ENCODE measurements around the gene PDXP. TPM values are rescaled to one million over a fixed set of nuclear protein-coding genes. Genes with fewer than 3 reads are reported as not detected.

Gene PDXP
- total RNA-seq, 1 experiment from 2014 or later: 42.7 TPM

DNA sequence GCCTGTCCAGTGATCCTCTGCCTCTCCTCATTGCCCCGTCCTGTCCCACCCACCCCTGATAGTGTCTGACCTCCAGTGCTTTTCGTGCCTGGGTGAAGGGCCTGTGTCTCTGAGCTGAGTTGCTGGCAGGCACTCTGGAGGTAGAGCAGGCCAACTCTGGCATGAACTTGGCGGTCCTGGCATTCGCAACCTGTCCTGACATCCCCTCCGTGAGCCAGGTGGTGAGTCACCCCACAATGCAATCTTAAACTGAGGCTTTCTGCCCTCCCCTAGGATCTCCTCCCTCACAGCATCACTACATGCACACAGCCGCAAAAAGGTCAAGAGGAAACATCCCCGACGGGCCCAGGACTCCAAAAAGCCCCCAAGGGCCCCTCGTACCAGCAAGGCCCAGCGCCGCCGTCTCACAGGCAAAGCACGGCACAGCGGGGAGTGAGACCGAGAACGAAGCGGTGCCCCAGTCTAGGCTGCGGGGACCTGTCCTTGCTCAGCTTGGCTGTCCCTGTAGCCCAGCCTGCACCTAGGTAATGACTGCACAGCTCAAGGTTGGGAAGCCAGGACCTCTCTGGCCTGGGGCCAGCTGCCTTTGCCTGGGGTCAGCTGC lies 32.5 kb downstream of the PDXP start:
- ChIA-PET CTCF (no interaction called here), RAD21 (ENCODE audit: low non-redundant PET in 1 of 2, low total read pairs in 2 of 2, uncharacterized antibody in 2 of 2, unreplicated experiment in 2 of 2) (no interaction called here), POLR2A (no interaction called here)
- intact Hi-C loops (cut with micrococcal nuclease): no loop called here
- Histone ChIP-seq H3K27ac (ENCODE audit: low read depth, low read length) (no peak overlapping the region), H3K9me3 (ENCODE audit: control insufficient read depth in 1 of 2, insufficient read depth in 1 of 2, low read depth in 1 of 2, low read length in 2 of 2) (no peaks in the 10 kb centered on the region), H3K4me3 (replicated peaks in 1 of 2; ENCODE audit: low read depth in 1 of 2, low read length in 2 of 2) (no peak overlapping the region), H3K4me2 (ENCODE audit: low read length) (no peak overlapping the region), H4K20me1 (ENCODE audit: insufficient read depth) (peaks cover 4% of the 10 kb centered on the region; the same call in 1 of the 2 replicates), H3K79me2 (ENCODE audit: insufficient read depth, low read length) (peaks cover 28% of the 10 kb centered on the region), H2AFZ (ENCODE audit: low read depth, low read length, poor library complexity, severe bottlenecking) (no peak overlapping the region), H3K4me1 (ENCODE audit: control insufficient read depth in 1 of 2, insufficient read depth in 2 of 2, low read length in 2 of 2) (peaks cover 23 to 34% of the 10 kb centered on the region in 2 experiments), H3K9me2 (ENCODE audit: insufficient read depth) (no peaks in the 10 kb centered on the region), H3K27me3 (ENCODE audit: insufficient read depth, low read length) (no peaks in the 10 kb centered on the region), H3K9ac (ENCODE audit: low read length) (no peak overlapping the region), H3K36me3 (ENCODE audit: control insufficient read depth in 1 of 2, insufficient read depth in 2 of 2, low read length in 2 of 2) (peaks cover 10 to 40% of the 10 kb centered on the region in 2 experiments; a peak in 3 of 4 replicates)
- TF ChIP-seq CBX3 (IDR thresholded peaks at IDR 0.05; ENCODE audit: low read depth): no peak
- no peak for DNase-seq (ENCODE audit: low read depth, low spot score)
- no peak for ATAC-seq
- BruUV-seq (replicated peaks): no TSS peak

DNA sequence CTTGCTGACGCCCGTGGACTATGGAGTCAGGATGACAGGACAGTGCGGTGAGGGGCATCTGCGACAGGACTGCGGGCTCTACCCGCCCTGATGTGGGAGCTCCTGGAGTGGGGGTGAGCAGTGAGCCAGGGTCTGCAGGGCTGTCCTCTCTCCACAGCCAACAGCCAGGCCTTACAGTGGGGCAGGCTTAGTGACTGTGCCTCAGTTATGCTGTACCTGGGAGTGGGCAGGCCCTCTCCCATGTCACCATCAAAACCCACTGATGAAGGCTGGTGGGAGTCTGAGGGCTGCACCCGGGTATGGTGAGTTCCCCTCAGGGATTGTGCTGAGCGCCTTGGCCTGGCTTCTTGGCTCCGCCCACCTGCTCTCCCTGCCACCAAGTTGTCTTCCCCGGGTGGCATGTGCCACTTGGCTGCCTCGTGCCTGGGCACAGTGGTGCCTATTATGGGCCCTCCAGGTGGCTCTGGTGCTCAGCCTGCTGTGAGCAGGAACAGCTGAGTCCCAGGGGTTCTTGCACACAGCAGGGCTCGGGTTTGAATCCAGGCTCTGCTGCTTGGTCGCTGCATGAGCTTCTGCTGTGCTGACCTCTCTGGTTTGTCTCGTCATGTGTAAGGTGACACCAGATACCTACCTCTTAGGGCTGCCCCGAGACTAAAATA lies 34.2 kb downstream of the PDXP start:
- Histone ChIP-seq H3K27ac (ENCODE audit: low read depth, low read length) (no peak overlapping the region), H3K79me2 (ENCODE audit: insufficient read depth, low read length) (peaks cover 15% of the 10 kb centered on the region; the same call in 1 of the 2 replicates), H3K27me3 (ENCODE audit: insufficient read depth, low read length) (no peaks in the 10 kb centered on the region), H4K20me1 (ENCODE audit: insufficient read depth) (peaks cover 4% of the 10 kb centered on the region; the same call in 1 of the 2 replicates), H3K4me2 (ENCODE audit: low read length) (no peak overlapping the region), H3K4me1 (ENCODE audit: control insufficient read depth in 1 of 2, insufficient read depth in 2 of 2, low read length in 2 of 2) (peaks cover 24 to 43% of the 10 kb centered on the region in 2 experiments), H3K36me3 (ENCODE audit: control insufficient read depth in 1 of 2, insufficient read depth in 2 of 2, low read length in 2 of 2) (peaks cover 10 to 40% of the 10 kb centered on the region in 2 experiments; a peak in 3 of 4 replicates), H3K9me3 (ENCODE audit: control insufficient read depth in 1 of 2, insufficient read depth in 1 of 2, low read depth in 1 of 2, low read length in 2 of 2) (no peaks in the 10 kb centered on the region), H3K4me3 (replicated peaks in 1 of 2; ENCODE audit: low read depth in 1 of 2, low read length in 2 of 2) (no peak overlapping the region), H3K9ac (ENCODE audit: low read length) (no peak overlapping the region), H2AFZ (ENCODE audit: low read depth, low read length, poor library complexity, severe bottlenecking) (no peak overlapping the region), H3K9me2 (ENCODE audit: insufficient read depth) (no peaks in the 10 kb centered on the region)
- intact Hi-C loops (cut with micrococcal nuclease): no loop called here
- POLR2A ChIA-PET: no interaction called here
- no peak for TF ChIP-seq POLR2A (IDR thresholded peaks at IDR 0.05; ENCODE audit: borderline replicate concordance, extremely low read depth, insufficient read depth, insufficient read length)
- no peak for TF ChIP-seq ZFX (IDR thresholded peaks at IDR 0.05)
- no peak for TF ChIP-seq ZNF274 (IDR thresholded peaks at IDR 0.05; ENCODE audit: low read depth, low read length)
- no peak for TF ChIP-seq ZBTB33 (IDR thresholded peaks at IDR 0.05; ENCODE audit: extremely low read depth, insufficient replicate concordance, low read length)
- no peak for TF ChIP-seq JUND (IDR thresholded peaks at IDR 0.05)
- TF ChIP-seq FOSL1 (IDR thresholded peaks at IDR 0.05; ENCODE audit: low read depth): no peak
- no peak for TF ChIP-seq SIN3A (IDR thresholded peaks at IDR 0.05; ENCODE audit: low read depth)
- no peak for TF ChIP-seq EGR1 (IDR thresholded peaks at IDR 0.05; ENCODE audit: low read depth)
- TF ChIP-seq, protein P1, sequence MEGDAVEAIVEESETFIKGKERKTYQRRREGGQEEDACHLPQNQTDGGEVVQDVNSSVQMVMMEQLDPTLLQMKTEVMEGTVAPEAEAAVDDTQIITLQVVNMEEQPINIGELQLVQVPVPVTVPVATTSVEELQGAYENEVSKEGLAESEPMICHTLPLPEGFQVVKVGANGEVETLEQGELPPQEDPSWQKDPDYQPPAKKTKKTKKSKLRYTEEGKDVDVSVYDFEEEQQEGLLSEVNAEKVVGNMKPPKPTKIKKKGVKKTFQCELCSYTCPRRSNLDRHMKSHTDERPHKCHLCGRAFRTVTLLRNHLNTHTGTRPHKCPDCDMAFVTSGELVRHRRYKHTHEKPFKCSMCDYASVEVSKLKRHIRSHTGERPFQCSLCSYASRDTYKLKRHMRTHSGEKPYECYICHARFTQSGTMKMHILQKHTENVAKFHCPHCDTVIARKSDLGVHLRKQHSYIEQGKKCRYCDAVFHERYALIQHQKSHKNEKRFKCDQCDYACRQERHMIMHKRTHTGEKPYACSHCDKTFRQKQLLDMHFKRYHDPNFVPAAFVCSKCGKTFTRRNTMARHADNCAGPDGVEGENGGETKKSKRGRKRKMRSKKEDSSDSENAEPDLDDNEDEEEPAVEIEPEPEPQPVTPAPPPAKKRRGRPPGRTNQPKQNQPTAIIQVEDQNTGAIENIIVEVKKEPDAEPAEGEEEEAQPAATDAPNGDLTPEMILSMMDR (IDR thresholded peaks at IDR 0.05 in 2 of 3, conservative IDR thresholded peaks at IDR 0.05 in 1 of 3; ENCODE audit: borderline replicate concordance in 1 of 3, insufficient read depth in 1 of 3, low read depth in 2 of 3, low read length in 2 of 3): no peak
- TF ChIP-seq EZH2phosphoT487 (IDR thresholded peaks at IDR 0.05; ENCODE audit: borderline replicate concordance): no peak
- TF ChIP-seq SRF (IDR thresholded peaks at IDR 0.05; ENCODE audit: low read depth): no peak
- no peak for TF ChIP-seq SP1 (IDR thresholded peaks at IDR 0.05; ENCODE audit: low read depth)
- TF ChIP-seq TCF7L2 (IDR thresholded peaks at IDR 0.05; ENCODE audit: borderline replicate concordance, extremely low read depth, insufficient read depth, insufficient read length): no peak
- no peak for TF ChIP-seq RAD21 (IDR thresholded peaks at IDR 0.05; ENCODE audit: low read depth)
- no peak for TF ChIP-seq YY1 (IDR thresholded peaks at IDR 0.05; ENCODE audit: extremely low read depth, insufficient replicate concordance, low read depth, low read length)
- no peak for TF ChIP-seq ELF1 (IDR thresholded peaks at IDR 0.05; ENCODE audit: borderline replicate concordance, low read depth)
- RAD21 ChIA-PET (ENCODE audit: low non-redundant PET in 1 of 2, low total read pairs in 2 of 2, uncharacterized antibody in 2 of 2, unreplicated experiment in 2 of 2): no interaction called here
- no peak for DNase-seq (ENCODE audit: low read depth, low spot score)
- BruUV-seq (replicated peaks): no TSS peak
- ATAC-seq: no peak
- CTCF ChIA-PET: interaction anchor here (1.1 kb wide), 1 partner anchor 49 kb away, joined by 3 read pairs; no protein-coding TSS in a partner anchor

All from HCT116 (cell line).